Measurements from ENCODE around the gene C1orf167. TPM values are rescaled to one million over a fixed set of nuclear protein-coding genes. Genes with fewer than 3 reads are reported as not detected.

C1orf167 gene
- total and polyA plus RNA-seq, 2 experiments from 2014 or later: 0.44 to 1.4 TPM

GRCh38 chr1:11765661-11766428, 3.9 kb downstream of the C1orf167 start:
- Histone ChIP-seq H3K36me3 (no peaks in the 10 kb centered on the region), H3K4me3 (no peak overlapping the region), H3K4me1 (ENCODE audit: low read depth) (no peaks in the 10 kb centered on the region), H3K9me3 (ENCODE audit: low read depth) (no peaks in the 10 kb centered on the region), H3K27me3 (peaks cover 18% of the 10 kb centered on the region), H3K27ac (no peak overlapping the region)
- TF ChIP-seq CTCF (IDR thresholded peaks at IDR 0.05; ENCODE audit: low read depth, low read length): no peak
- no peak for DNase-seq (ENCODE audit: low read depth in 1 of 2, low spot score in 1 of 2)

- no peak for TF ChIP-seq CTCF (IDR thresholded peaks at IDR 0.05; ENCODE audit: low read depth, low read length)
- Histone ChIP-seq H3K9me3 (ENCODE audit: low read depth) (no peaks in the 10 kb centered on the region), H3K4me3 (no peak overlapping the region), H3K27me3 (peaks cover 12% of the 10 kb centered on the region), H3K27ac (no peak overlapping the region), H3K4me1 (ENCODE audit: low read depth) (no peaks in the 10 kb centered on the region), H3K36me3 (no peaks in the 10 kb centered on the region)
- DNase-seq (ENCODE audit: low read depth in 1 of 2, low spot score in 1 of 2): no peak
These were observed 4.4 kb downstream of the C1orf167 start for GRCh38 chr1:11766429-11766776.

GRCh38 chr1:11767922-11768704, 6.1 kb downstream of the C1orf167 start:
- DNase-seq (ENCODE audit: low read depth in 1 of 2, low spot score in 1 of 2): no peak
- Histone ChIP-seq H3K27me3 (no peaks in the 10 kb centered on the region), H3K36me3 (no peaks in the 10 kb centered on the region), H3K4me3 (no peak overlapping the region), H3K9me3 (ENCODE audit: low read depth) (no peaks in the 10 kb centered on the region), H3K4me1 (ENCODE audit: low read depth) (no peaks in the 10 kb centered on the region), H3K27ac (no peak overlapping the region)
- TF ChIP-seq CTCF (IDR thresholded peaks at IDR 0.05; ENCODE audit: low read depth, low read length): no peak

GRCh38 chr1:11768821-11769220, 6.8 kb downstream of the C1orf167 start:
- H3K4me3 ChIP-seq: no peak overlapping the region
- H3K27ac ChIP-seq: no peak overlapping the region
- H3K4me1 ChIP-seq (ENCODE audit: low read depth): no peaks in the 10 kb centered on the region
- no peaks in the 10 kb centered on the region for H3K27me3 ChIP-seq
- H3K36me3 ChIP-seq: no peaks in the 10 kb centered on the region
- no peaks in the 10 kb centered on the region for H3K9me3 ChIP-seq (ENCODE audit: low read depth)
- no peak for TF ChIP-seq CTCF (IDR thresholded peaks at IDR 0.05; ENCODE audit: low read depth, low read length)
- DNase-seq (ENCODE audit: low read depth in 1 of 2, low spot score in 1 of 2): no peak

GRCh38 chr1:11769274-11769673, 7.3 kb downstream of the C1orf167 start:
- no peaks in the 10 kb centered on the region for H3K9me3 ChIP-seq (ENCODE audit: low read depth)
- H3K27me3 ChIP-seq: no peaks in the 10 kb centered on the region
- H3K27ac ChIP-seq: no peak overlapping the region
- H3K4me3 ChIP-seq: no peak overlapping the region
- TF ChIP-seq CTCF (IDR thresholded peaks at IDR 0.05; ENCODE audit: low read depth, low read length): no peak
- no peaks in the 10 kb centered on the region for H3K4me1 ChIP-seq (ENCODE audit: low read depth)
- DNase-seq (ENCODE audit: low read depth in 1 of 2, low spot score in 1 of 2): no peak
- no peaks in the 10 kb centered on the region for H3K36me3 ChIP-seq

Measured in cardiac muscle cell (in vitro differentiated cells and primary cell).